Measurements from ENCODE around the gene IARS2.

DNA sequence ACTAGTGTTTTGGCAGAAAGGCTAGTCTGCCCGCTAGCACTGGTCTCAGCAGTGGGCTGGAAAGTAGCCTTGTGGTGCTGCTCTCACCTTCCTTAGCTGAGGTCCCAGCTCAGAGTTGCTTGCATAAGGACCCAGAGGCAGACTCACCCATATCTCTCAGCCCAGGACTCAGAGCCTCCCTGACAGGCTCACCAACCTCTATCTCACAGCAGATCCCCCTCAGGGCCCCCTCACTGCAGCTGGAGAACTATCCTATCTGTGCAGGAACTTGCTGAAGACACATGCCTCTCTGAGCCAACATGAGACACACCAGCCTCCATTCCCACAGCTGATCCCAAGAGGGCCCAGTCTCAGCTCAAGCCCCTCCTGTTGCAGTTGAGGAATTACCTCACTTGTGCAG is 82.6 kb downstream of the IARS2 start:
- TF ChIP-seq POLR2A (IDR thresholded peaks at IDR 0.05): no peak
- TF ChIP-seq CTCF (IDR thresholded peaks at IDR 0.05): no peak
- no peak for TF ChIP-seq EP300 (IDR thresholded peaks at IDR 0.05)
